Sigmoid colon (tissue), 7 donors: ENCODE results near the gene TBX15. TPM values are rescaled to one million over a fixed set of nuclear protein-coding genes. Genes with fewer than 3 reads are reported as not detected.

Source experiments
- DNase-seq: peaks from one replicate; pipeline ENCODE4 v3.0.0-alpha.2; 2019
- H3K27ac ChIP-seq, 4 donors: fragments of 200-600 bp; sonication (generic); one replicate each; pipeline ENCODE4 v1.5.1; 2016 to 2019; ENCODE audit warnings: mild to moderate bottlenecking in 1 of 4
- H3K27me3 ChIP-seq, 3 donors: fragments of 200-600 bp; sonication (generic); one replicate each; pipeline ENCODE4 v1.5.1; 2019; ENCODE audit warnings: mild to moderate bottlenecking in 1 of 3
- H3K36me3 ChIP-seq, 4 donors: fragments of 200-600 bp; sonication (generic); one replicate each; pipeline ENCODE4 v1.5.1; 2016 to 2019
- H3K4me1 ChIP-seq, 4 donors: fragments of 200-600 bp; sonication (generic); one replicate each; pipeline ENCODE4 v1.5.1; 2017 to 2019
- H3K4me3 ChIP-seq, 4 donors: fragments of 200-600 bp; sonication (generic); one replicate each; pipeline ENCODE4 v1.5.1; 2017 to 2019; ENCODE audit warnings: mild to moderate bottlenecking in 2 of 4, moderate library complexity in 1 of 4
- H3K9me3 ChIP-seq, 4 donors: fragments of 200-600 bp in 3 of 4; sonication (generic) in 3 of 4; one replicate each; pipeline versions ENCODE4 v1.5.1 to v1.6.1; 2013 to 2019
- EP300 ChIP-seq, 4 donors: sonication (generic); formaldehyde crosslinking; IDR thresholded peaks; one replicate each; pipeline ENCODE4 v1.6.1; 2017; ENCODE audit warnings: antibody characterized with exemption in 4 of 4
- POLR2A ChIP-seq, 2 donors: fragments of 450-650 bp; IDR thresholded peaks; one replicate each; pipeline ENCODE4 v1.6.1; 2016; ENCODE audit warnings: antibody characterized with exemption in 2 of 2, mild to moderate bottlenecking in 2 of 2, moderate library complexity in 2 of 2
- POLR2AphosphoS5 ChIP-seq, 4 donors: sonication (generic); formaldehyde crosslinking; IDR thresholded peaks; one replicate each; pipeline ENCODE4 v1.6.1; 2017; ENCODE audit warnings: antibody characterized with exemption in 4 of 4
- WGBS, 2 donors: extraction: QIAGEN DNeasy Blood & Tissue Kit; methylation state at CpG; one replicate each; pipeline ENCODE4 v1.1.7; 2013; 5-methylcytosine and 5-hydroxymethylcytosine counted together
- intact Hi-C: fragments of 100-400 bp; cut with DNase I; formaldehyde crosslinking; loops from one replicate; pipeline ENCODE4 v1.15.1; 2023
- polyA plus RNA-seq, 3 donors: library from polyadenylated mRNA; stranded (reverse); fragments of 200-250 nt; gene quantifications; one replicate each; pipeline ENCODE4 v1.2.3, GENCODE V29; 2013
- total RNA-seq, 4 donors: library from RNA; depleted of rRNA; stranded (reverse); fragments of >200 nt; gene quantifications; one replicate each; pipeline ENCODE4 v1.1.0, GENCODE V29; 2016
- TF ChIP-seq, protein P1 (sequence below), 4 experiments: fragments of 450-650 bp in 3 of 4; fragments of 200-600 bp in 1 of 4; IDR thresholded peaks; one replicate each; pipeline ENCODE4 v1.5.1; 2016 to 2019; ENCODE audit warnings: antibody characterized with exemption in 4 of 4, mild to moderate bottlenecking in 3 of 4, moderate library complexity in 2 of 4
- donor health status: healthy with polysubstance abuse.
- donor health status: Bipolar disorder and iron deficiency.
- donor health status: healthy.

Gene TBX15
- total and polyA plus RNA-seq, 7 donors = under 0.01 to 0.28 (median 0.03) TPM; not detected in 2

- Histone ChIP-seq H3K9me3 (peaks cover 0 to 2% (median 0%) of the 10 kb centered on the region in 4 donors), H3K36me3 (no peaks in the 10 kb centered on the region), H3K27me3 (peaks cover 76 to 100% (median 88%) of the 10 kb centered on the region in 3 donors), H3K4me1 (peaks cover 0 to 45% (median 37%) of the 10 kb centered on the region in 4 donors), H3K27ac (no peak overlapping the region), H3K4me3 (no peak overlapping the region)
- no peak for DNase-seq
- WGBS, 2 donors = 29 to 59% methylated on average over 5 of the region's 5 CpGs
- TF ChIP-seq POLR2A (IDR thresholded peaks at IDR 0.05) = no peak
- intact Hi-C loops = no loop called here
These were observed 16.0 kb upstream of the TBX15 start for GRCh38 chr1:119004129-119004527.

DNA sequence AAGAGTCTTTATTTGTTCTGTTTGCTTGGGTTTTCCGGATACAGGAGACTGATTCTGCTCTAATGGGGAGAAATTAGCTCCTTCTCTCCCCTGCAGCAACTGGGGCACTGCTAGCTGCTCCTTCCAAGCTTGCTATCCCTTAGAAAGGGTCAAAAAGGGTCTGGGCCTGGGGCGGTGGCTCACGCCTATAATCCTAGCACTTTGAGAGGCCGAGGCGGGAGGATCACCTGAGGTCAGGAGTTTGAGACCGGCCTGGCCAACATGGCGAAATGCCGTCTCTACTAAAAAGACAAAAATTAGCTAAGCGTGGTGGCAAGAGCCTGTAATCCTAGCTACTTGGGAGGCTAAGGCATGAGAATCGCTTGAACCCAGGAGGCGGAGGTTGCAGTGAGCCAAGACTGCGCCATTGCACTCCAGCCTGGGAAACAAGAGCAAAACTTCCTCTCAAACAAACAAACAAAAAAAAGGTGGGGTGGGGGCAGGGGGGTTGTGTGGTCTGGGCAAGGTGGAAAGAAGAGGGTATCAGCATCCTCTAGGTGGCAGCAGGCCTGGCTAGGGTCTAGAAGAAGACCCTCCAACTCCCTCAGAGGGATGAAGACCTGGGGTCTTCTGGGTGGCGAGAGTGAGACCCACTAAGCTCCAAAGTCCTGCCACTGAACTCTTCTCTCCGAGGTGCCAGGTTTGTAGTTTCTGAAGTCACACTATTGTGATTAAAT is 15.4 kb upstream of the TBX15 start:
- Histone ChIP-seq H3K9me3 (peaks cover 0 to 2% (median 0%) of the 10 kb centered on the region in 4 donors), H3K4me1 (peaks cover 0 to 40% (median 35%) of the 10 kb centered on the region in 4 donors), H3K36me3 (no peaks in the 10 kb centered on the region), H3K4me3 (no peak overlapping the region), H3K27me3 (peaks cover 79 to 100% (median 88%) of the 10 kb centered on the region in 3 donors), H3K27ac (no peak overlapping the region)
- TF ChIP-seq POLR2A (IDR thresholded peaks at IDR 0.05) (no peak), EP300 (IDR thresholded peaks at IDR 0.05) (no peak), POLR2AphosphoS5 (IDR thresholded peaks at IDR 0.05) (no peak)
- TF ChIP-seq, protein P1, sequence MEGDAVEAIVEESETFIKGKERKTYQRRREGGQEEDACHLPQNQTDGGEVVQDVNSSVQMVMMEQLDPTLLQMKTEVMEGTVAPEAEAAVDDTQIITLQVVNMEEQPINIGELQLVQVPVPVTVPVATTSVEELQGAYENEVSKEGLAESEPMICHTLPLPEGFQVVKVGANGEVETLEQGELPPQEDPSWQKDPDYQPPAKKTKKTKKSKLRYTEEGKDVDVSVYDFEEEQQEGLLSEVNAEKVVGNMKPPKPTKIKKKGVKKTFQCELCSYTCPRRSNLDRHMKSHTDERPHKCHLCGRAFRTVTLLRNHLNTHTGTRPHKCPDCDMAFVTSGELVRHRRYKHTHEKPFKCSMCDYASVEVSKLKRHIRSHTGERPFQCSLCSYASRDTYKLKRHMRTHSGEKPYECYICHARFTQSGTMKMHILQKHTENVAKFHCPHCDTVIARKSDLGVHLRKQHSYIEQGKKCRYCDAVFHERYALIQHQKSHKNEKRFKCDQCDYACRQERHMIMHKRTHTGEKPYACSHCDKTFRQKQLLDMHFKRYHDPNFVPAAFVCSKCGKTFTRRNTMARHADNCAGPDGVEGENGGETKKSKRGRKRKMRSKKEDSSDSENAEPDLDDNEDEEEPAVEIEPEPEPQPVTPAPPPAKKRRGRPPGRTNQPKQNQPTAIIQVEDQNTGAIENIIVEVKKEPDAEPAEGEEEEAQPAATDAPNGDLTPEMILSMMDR (IDR thresholded peaks at IDR 0.05) = no peak
- intact Hi-C loops = no loop called here
- WGBS, 2 donors = 49 to 74% methylated on average over 14 of the region's 14 CpGs
- no peak for DNase-seq

DNA sequence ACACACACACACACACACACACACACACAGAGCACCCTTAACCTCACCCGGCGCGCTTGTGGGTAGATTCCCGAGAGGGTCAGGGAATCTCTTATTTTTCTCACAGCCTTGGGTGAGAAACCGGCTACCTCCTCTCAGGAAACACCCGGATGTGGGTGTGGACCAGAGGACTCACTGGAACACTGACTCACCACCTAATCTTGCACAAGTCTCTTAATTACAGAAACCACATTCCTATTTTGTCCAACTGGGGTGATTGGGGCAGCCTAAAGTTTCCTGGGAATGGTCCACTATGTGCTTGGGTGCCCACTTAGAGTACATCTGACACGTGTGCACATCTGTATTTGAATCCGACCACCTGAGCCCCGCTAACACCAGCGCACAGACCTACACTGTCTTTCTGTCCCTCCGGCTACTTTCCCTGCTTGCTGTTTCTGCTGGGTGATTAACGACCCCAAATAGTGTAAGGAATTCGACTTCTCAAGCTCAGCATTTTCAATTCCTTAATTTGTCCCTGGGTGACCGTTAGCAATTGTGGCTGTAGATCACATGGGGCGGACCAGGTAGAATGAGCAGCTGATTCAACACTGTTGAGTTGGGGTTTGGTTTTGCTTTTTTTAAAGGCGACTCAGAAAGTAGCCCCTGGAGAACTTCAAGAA is 14.0 kb upstream of the TBX15 start:
- peaks cover 73 to 100% (median 88%) of the 10 kb centered on the region in 3 donors for H3K27me3 ChIP-seq
- DNase-seq = no peak
- no peak overlapping the region for H3K4me3 ChIP-seq
- intact Hi-C loops = no loop called here
- 9 to 11% methylated on average over 16 of the region's 16 CpGs for WGBS, 2 donors
- H3K36me3 ChIP-seq = no peaks in the 10 kb centered on the region
- H3K27ac ChIP-seq = no peak overlapping the region
- H3K4me1 ChIP-seq = peaks cover 0 to 26% (median 21%) of the 10 kb centered on the region in 4 donors
- TF ChIP-seq EP300 (IDR thresholded peaks at IDR 0.05) (no peak), POLR2A (IDR thresholded peaks at IDR 0.05) (no peak), POLR2AphosphoS5 (IDR thresholded peaks at IDR 0.05) (no peak)
- TF ChIP-seq, protein P1 (IDR thresholded peaks at IDR 0.05) = no peak
- H3K9me3 ChIP-seq = peaks cover 0 to under 1% (median 0%) of the 10 kb centered on the region in 4 donors

GRCh38 chr1:119001181-119002027 is 13.3 kb upstream of the TBX15 start:
- WGBS, 2 donors = 4% methylated on average over 49 of the region's 49 CpGs
- Histone ChIP-seq H3K36me3 (no peaks in the 10 kb centered on the region), H3K27me3 (peaks cover 72 to 100% (median 88%) of the 10 kb centered on the region in 3 donors), H3K4me3 (no peak overlapping the region), H3K4me1 (peaks cover 0 to 18% (median 13%) of the 10 kb centered on the region in 4 donors), H3K27ac (no peak overlapping the region), H3K9me3 (no peaks in the 10 kb centered on the region)
- TF ChIP-seq POLR2A (IDR thresholded peaks at IDR 0.05) (no peak), POLR2AphosphoS5 (IDR thresholded peaks at IDR 0.05) (no peak), EP300 (IDR thresholded peaks at IDR 0.05) (no peak)
- TF ChIP-seq, protein P1 (IDR thresholded peaks at IDR 0.05) = no peak
- intact Hi-C loops = loop anchor here (2.0 kb wide), 1 partner anchor 19 kb away; no protein-coding TSS in a partner anchor
- peak; percentile 54 for DNase-seq
